Heart left ventricle (tissue), 13 donors: Measurements from ENCODE around the gene BTNL2.

Experiments
- POLR2A ChIP-seq, 2 donors: fragments of 450-650 bp; IDR thresholded peaks; one replicate each; pipeline ENCODE4 v1.6.1; 2017; ENCODE audit warnings: antibody characterized with exemption in 2 of 2, mild to moderate bottlenecking in 2 of 2, moderate library complexity in 2 of 2
- TF ChIP-seq, protein P1 (sequence below), 12 donors: fragments of 200-600 bp; sonication (generic) in 4 of 12; IDR thresholded peaks; one replicate each; pipeline versions ENCODE4 v1.5.0 to v1.8.0; 2018 to 2022; ENCODE audit warnings: antibody characterized with exemption in 12 of 12, mild to moderate bottlenecking in 5 of 12
- donor health status: ischemic (EF 13 %, LVEDD 7.1; RV severe dilation, severe dysfunction).
- donor health status: DM: no; HTN: yes; CAD: no.
- donor health status: DM: no; HTN: no; CAD: no.
- donor health status: ischemic (EF 25% LVEDD 6.9; RV normal size, moderate dysfunction).
- donor health status: ischemic (EF 25% LVEDD 5.7; RV mildly dilated, moderate dysfunction).
- donor health status: ischemic (EF 35%, LVEDD 5.7; RV mildly dilated, moderate dysfunction).
- donor health status: nonischemic (EF 11% LVEDD 7.7; RV severe dilation, severe dysfunction).
- donor health status: DM: yes; HTN: yes; CAD: no.
- donor health status: PGD.
- donor health status: ischemic (EF 29% LVEDD 5.4; RV normal size, mild dysfunction).
- donor health status: nonischemic (EF 23%, LVEDD 6.1; RV moderate dilation, normal function).

DNA sequence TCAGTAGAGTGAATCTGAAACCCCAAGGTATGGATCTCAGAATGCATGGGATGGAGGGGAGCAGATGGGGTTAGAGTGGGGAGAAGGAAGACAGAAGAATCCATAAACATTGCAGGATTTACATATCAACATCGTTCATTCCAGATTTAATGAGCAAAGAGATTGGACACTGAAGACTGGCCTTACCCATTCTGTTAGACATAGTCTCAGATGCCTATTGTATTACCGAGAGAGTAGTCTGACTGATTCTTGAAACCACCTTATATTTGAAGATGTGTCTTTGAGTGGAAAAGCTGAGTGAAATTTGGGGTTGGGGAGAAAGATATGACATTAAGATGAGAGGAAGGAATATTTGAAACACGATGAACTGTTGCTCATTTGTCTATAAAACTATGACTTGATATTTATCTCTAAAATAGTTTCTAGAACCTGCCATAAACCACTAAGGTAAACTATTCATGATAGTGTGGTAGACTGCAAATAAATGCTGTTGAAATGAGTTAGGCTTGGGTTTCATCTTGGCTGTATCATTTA is 38.4 kb upstream of the BTNL2 start:
- TF ChIP-seq, protein P1, sequence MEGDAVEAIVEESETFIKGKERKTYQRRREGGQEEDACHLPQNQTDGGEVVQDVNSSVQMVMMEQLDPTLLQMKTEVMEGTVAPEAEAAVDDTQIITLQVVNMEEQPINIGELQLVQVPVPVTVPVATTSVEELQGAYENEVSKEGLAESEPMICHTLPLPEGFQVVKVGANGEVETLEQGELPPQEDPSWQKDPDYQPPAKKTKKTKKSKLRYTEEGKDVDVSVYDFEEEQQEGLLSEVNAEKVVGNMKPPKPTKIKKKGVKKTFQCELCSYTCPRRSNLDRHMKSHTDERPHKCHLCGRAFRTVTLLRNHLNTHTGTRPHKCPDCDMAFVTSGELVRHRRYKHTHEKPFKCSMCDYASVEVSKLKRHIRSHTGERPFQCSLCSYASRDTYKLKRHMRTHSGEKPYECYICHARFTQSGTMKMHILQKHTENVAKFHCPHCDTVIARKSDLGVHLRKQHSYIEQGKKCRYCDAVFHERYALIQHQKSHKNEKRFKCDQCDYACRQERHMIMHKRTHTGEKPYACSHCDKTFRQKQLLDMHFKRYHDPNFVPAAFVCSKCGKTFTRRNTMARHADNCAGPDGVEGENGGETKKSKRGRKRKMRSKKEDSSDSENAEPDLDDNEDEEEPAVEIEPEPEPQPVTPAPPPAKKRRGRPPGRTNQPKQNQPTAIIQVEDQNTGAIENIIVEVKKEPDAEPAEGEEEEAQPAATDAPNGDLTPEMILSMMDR (IDR thresholded peaks at IDR 0.05): no peak
- no peak for TF ChIP-seq POLR2A (IDR thresholded peaks at IDR 0.05)
